ENCODE data around the gene TRAPPC3L.

TRAPPC3L gene

GRCh38 chr6:116522896-116523295 is 22.6 kb downstream of the TRAPPC3L start:
- H3K4me3 ChIP-seq (replicated peaks; ENCODE audit: low read depth, low read length), result no peak overlapping the region
- DNase-seq (ENCODE audit: extremely low read depth, low read depth), result no peak
- no peak for TF ChIP-seq CTCF (IDR thresholded peaks at IDR 0.05; ENCODE audit: low read depth, low read length, missing control alignments)

- TF ChIP-seq CTCF (IDR thresholded peaks at IDR 0.05; ENCODE audit: low read depth, low read length, missing control alignments), result no peak
- H3K4me3 ChIP-seq (replicated peaks; ENCODE audit: low read depth, low read length), result no peak overlapping the region
- DNase-seq (ENCODE audit: extremely low read depth, low read depth), result no peak
Measured at GRCh38 chr6:116518621-116519368, 26.7 kb downstream of the TRAPPC3L start.

GRCh38 chr6:116515141-116515540 is 30.3 kb downstream of the TRAPPC3L start:
- no peak for DNase-seq (ENCODE audit: extremely low read depth, low read depth)
- no peak for TF ChIP-seq CTCF (IDR thresholded peaks at IDR 0.05; ENCODE audit: low read depth, low read length, missing control alignments)

DNA sequence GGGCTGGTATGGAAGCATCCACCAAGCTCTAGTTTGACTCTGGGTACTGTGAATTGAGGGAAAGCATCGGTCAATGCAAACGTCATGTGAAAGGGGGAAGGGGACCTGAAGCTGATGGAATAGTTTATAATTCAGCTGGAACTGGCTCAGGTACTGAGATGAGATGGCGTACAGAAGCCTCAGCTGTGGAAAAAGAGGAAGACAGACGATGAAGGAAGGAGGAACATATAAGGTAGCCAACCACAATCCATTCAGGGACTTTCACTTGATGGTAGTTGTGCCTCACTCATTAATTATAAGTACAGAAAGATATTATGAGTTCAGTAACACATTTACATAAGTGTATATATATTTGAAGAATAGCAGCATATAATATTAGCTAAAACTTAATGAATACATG is 31.4 kb downstream of the TRAPPC3L start:
- no peak for DNase-seq (ENCODE audit: extremely low read depth, low read depth)

More at GRCh38 chr6:116515141-116515540, 30.3 kb downstream of the TRAPPC3L start:
- H3K4me3 ChIP-seq (replicated peaks; ENCODE audit: low read depth, low read length), result no peak overlapping the region

GRCh38 chr6:116513224-116513875 is 32.1 kb downstream of the TRAPPC3L start:
- DNase-seq (ENCODE audit: extremely low read depth, low read depth), result no peak
- no peak for TF ChIP-seq CTCF (IDR thresholded peaks at IDR 0.05; ENCODE audit: low read depth, low read length, missing control alignments)
- H3K4me3 ChIP-seq (replicated peaks; ENCODE audit: low read depth, low read length), result no peak overlapping the region

More for the DNA sequence above, 31.4 kb downstream of the TRAPPC3L start:
- no peak overlapping the region for H3K4me3 ChIP-seq (replicated peaks; ENCODE audit: low read depth, low read length)
- TF ChIP-seq CTCF (IDR thresholded peaks at IDR 0.05; ENCODE audit: low read depth, low read length, missing control alignments), result no peak

DNA sequence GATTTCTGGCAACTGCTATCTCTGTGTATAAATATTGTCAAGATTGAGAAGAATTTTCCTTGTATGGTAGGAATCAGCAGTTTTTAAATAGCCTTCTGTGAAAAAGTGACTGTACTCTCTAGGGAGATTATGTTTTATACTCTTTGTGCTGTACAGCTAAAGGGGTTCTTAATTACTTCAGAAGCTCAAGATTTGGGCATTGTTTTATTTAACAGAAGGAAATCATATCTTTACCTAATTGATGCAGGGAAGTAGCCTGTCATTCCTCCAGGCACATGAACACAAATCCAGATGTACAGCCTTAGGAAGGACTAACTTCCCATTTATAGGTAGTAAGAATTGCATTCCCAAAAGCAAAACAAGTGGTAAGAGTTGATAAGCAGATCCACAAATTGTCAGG is 32.8 kb downstream of the TRAPPC3L start:
- no peak for TF ChIP-seq CTCF (IDR thresholded peaks at IDR 0.05; ENCODE audit: low read depth, low read length, missing control alignments)
- DNase-seq (ENCODE audit: extremely low read depth, low read depth), result no peak
- peak overlapping the region; percentile 33; the same call in 1 of the 2 replicates for H3K4me3 ChIP-seq (replicated peaks; ENCODE audit: low read depth, low read length)
